Spinal cord (tissue), 10 donors: Measurements from ENCODE around the gene MGARP. TPM values are rescaled to one million over a fixed set of nuclear protein-coding genes. Genes with fewer than 3 reads are reported as not detected.

Experiments
- DNase-seq, 6 donors: peaks; one replicate each; pipeline versions ENCODE4 v3.0.0 to v3.0.0-alpha.2; 2013 to 2015; ENCODE audit warnings: low spot score in 6 of 6, low read depth in 4 of 6
- H3K27ac ChIP-seq: one replicate; pipeline ENCODE4 v1.5.1; 2013; ENCODE audit warnings: low read depth, low read length, control low read depth
- H3K27me3 ChIP-seq: one replicate; pipeline ENCODE4 v1.6.1; 2013; ENCODE audit warnings: low read length; ENCODE audit not compliant: control insufficient read depth, insufficient read depth
- H3K36me3 ChIP-seq: one replicate; pipeline ENCODE4 v1.6.1; 2013; ENCODE audit warnings: low read length; ENCODE audit not compliant: control insufficient read depth, insufficient read depth
- H3K4me1 ChIP-seq: one replicate; pipeline ENCODE4 v1.6.1; 2013; ENCODE audit warnings: low read length; ENCODE audit not compliant: control insufficient read depth, insufficient read depth
- H3K4me3 ChIP-seq: one replicate; pipeline ENCODE4 v1.5.1; 2013; ENCODE audit warnings: low read depth, low read length, control low read depth
- H3K9me3 ChIP-seq: one replicate; pipeline ENCODE4 v1.6.1; 2013; ENCODE audit warnings: low read length; ENCODE audit not compliant: control insufficient read depth, insufficient read depth
- WGBS: methylation state at CpG from one replicate; pipeline ENCODE4 v1.1.5; 2013; ENCODE audit warnings: missing lambda C conversion rate; ENCODE audit not compliant: insufficient coverage; 5-methylcytosine and 5-hydroxymethylcytosine counted together
- polyA plus RNA-seq, 2 donors: library from polyadenylated mRNA; unstranded; fragments of 120-200 nt; gene quantifications; one replicate each; pipeline ENCODE4 v1.2.1, GENCODE V29; 2013; ENCODE audit not compliant: insufficient read length in 2 of 2
- total RNA-seq, 2 donors: library from RNA; depleted of rRNA in 1 of 2; stranded (reverse); fragments of 120-200 nt in 1 of 2; fragments of >200 nt in 1 of 2; gene quantifications; one replicate each; pipeline versions ENCODE4 v1.2.3 to v1.2.4, GENCODE V29; 2013 to 2014
- donor health status: healthy.

The MGARP gene
- total and polyA plus RNA-seq, 4 donors, result 0.95 to 1.8 (median 1.1) TPM

- Histone ChIP-seq H3K4me1 (no peaks in the 10 kb centered on the region), H3K27me3 (no peaks in the 10 kb centered on the region), H3K36me3 (no peaks in the 10 kb centered on the region), H3K4me3 (no peak overlapping the region), H3K9me3 (no peaks in the 10 kb centered on the region), H3K27ac (no peak overlapping the region)
- no peak for DNase-seq
Observed at GRCh38 chr4:139253046-139253445, 27.0 kb downstream of the MGARP start.

GRCh38 chr4:139247700-139248238, 32.3 kb downstream of the MGARP start:
- no peak overlapping the region for H3K4me3 ChIP-seq
- no peaks in the 10 kb centered on the region for H3K27me3 ChIP-seq
- H3K27ac ChIP-seq, result no peak overlapping the region
- 92% methylated on average over 2 of the region's 4 CpGs for WGBS
- H3K36me3 ChIP-seq, result no peaks in the 10 kb centered on the region
- H3K9me3 ChIP-seq, result no peaks in the 10 kb centered on the region
- H3K4me1 ChIP-seq, result no peaks in the 10 kb centered on the region
- DNase-seq, result peak in 1 of 6 donors; percentile 8

- H3K4me1 ChIP-seq, result no peaks in the 10 kb centered on the region
- no peak overlapping the region for H3K27ac ChIP-seq
- no peaks in the 10 kb centered on the region for H3K27me3 ChIP-seq
- no peaks in the 10 kb centered on the region for H3K9me3 ChIP-seq
- no peak overlapping the region for H3K4me3 ChIP-seq
- no peaks in the 10 kb centered on the region for H3K36me3 ChIP-seq
- no peak for DNase-seq
Observed at GRCh38 chr4:139247241-139247640, 32.8 kb downstream of the MGARP start.

- no peak for DNase-seq
- no peaks in the 10 kb centered on the region for H3K36me3 ChIP-seq
- H3K9me3 ChIP-seq, result no peaks in the 10 kb centered on the region
- H3K4me3 ChIP-seq, result no peak overlapping the region
- no peaks in the 10 kb centered on the region for H3K4me1 ChIP-seq
- no peak overlapping the region for H3K27ac ChIP-seq
- no peaks in the 10 kb centered on the region for H3K27me3 ChIP-seq
- no CpG with 5 or more reads among the region's 3 CpGs for WGBS
Observed at GRCh38 chr4:139246166-139246565, 33.9 kb downstream of the MGARP start.

- no peaks in the 10 kb centered on the region for H3K27me3 ChIP-seq
- WGBS, result no CpG with 5 or more reads among the region's 1 CpG
- no peak for DNase-seq
- H3K9me3 ChIP-seq, result no peaks in the 10 kb centered on the region
- no peak overlapping the region for H3K4me3 ChIP-seq
- no peaks in the 10 kb centered on the region for H3K4me1 ChIP-seq
- H3K36me3 ChIP-seq, result no peaks in the 10 kb centered on the region
- H3K27ac ChIP-seq, result no peak overlapping the region
Observed at GRCh38 chr4:139245590-139245989, 34.4 kb downstream of the MGARP start.

- WGBS, result 95% methylated on average over 7 of the region's 12 CpGs
- Histone ChIP-seq H3K36me3 (no peaks in the 10 kb centered on the region), H3K27me3 (no peaks in the 10 kb centered on the region), H3K9me3 (no peaks in the 10 kb centered on the region), H3K27ac (no peak overlapping the region), H3K4me3 (no peak overlapping the region), H3K4me1 (no peaks in the 10 kb centered on the region)
- DNase-seq, result no peak
Observed at GRCh38 chr4:139243448-139244365, 36.3 kb downstream of the MGARP start.

- WGBS, result no CpG with 5 or more reads among the region's 2 CpGs
- no peak for DNase-seq
- no peak overlapping the region for H3K27ac ChIP-seq
- no peaks in the 10 kb centered on the region for H3K27me3 ChIP-seq
- no peaks in the 10 kb centered on the region for H3K9me3 ChIP-seq
- H3K4me3 ChIP-seq, result no peak overlapping the region
- H3K4me1 ChIP-seq, result no peaks in the 10 kb centered on the region
- H3K36me3 ChIP-seq, result no peaks in the 10 kb centered on the region
Observed at GRCh38 chr4:139242511-139243051, 37.4 kb downstream of the MGARP start.

GRCh38 chr4:139241784-139242151, 38.3 kb downstream of the MGARP start:
- no peaks in the 10 kb centered on the region for H3K36me3 ChIP-seq
- no peak overlapping the region for H3K4me3 ChIP-seq
- H3K9me3 ChIP-seq, result no peaks in the 10 kb centered on the region
- H3K27me3 ChIP-seq, result no peaks in the 10 kb centered on the region
- no peak overlapping the region for H3K27ac ChIP-seq
- DNase-seq, result no peak
- H3K4me1 ChIP-seq, result no peaks in the 10 kb centered on the region
- WGBS, result 91% methylated on average over 9 of the region's 12 CpGs

GRCh38 chr4:139241086-139241783, 38.8 kb downstream of the MGARP start:
- Histone ChIP-seq H3K27me3 (no peaks in the 10 kb centered on the region), H3K9me3 (no peaks in the 10 kb centered on the region), H3K36me3 (no peaks in the 10 kb centered on the region), H3K27ac (no peak overlapping the region), H3K4me3 (no peak overlapping the region), H3K4me1 (no peaks in the 10 kb centered on the region)
- no peak for DNase-seq
- 61% methylated on average over 4 of the region's 11 CpGs for WGBS
